Stimulated activated CD8-positive, alpha-beta memory T cell treated with anti-CD3 and anti-CD28 coated beads, Interleukin-4, amount 100 ng/mL, for 4 hours (primary cell): ENCODE data around the gene MTX2.
"Not testable (repeated sequence)": the region's sequence is repeated elsewhere in the genome, so short reads cannot be mapped to it uniquely, and the experiment has no call there.

Experiments used
- DNase-seq, 2 donors: peaks; one replicate each; pipeline ENCODE4 v3.0.0-alpha.2; 2020; ENCODE audit warnings: low read depth in 2 of 2, low spot score in 1 of 2

The MTX2 gene

DNA sequence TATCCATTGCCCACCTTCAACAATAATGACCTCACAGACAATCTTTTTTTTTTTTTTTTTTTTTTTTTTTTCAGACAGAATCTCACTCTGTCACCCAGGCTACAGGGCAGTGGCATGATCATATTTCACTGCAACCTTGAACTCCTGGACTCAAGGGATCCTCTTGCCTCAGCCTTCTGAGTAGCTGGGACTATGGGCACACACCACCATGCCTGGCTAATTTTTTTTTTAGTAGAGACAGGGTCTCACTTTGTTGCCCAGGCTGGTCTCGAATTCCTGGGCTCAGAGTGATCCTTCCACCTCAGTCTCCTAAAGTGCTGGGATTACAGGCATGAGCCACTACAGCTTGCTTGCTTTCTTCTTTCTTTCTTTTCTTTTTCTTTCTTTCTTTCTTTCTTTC is 103.9 kb downstream of the MTX2 start:
- not testable (repeated sequence) for DNase-seq

DNA sequence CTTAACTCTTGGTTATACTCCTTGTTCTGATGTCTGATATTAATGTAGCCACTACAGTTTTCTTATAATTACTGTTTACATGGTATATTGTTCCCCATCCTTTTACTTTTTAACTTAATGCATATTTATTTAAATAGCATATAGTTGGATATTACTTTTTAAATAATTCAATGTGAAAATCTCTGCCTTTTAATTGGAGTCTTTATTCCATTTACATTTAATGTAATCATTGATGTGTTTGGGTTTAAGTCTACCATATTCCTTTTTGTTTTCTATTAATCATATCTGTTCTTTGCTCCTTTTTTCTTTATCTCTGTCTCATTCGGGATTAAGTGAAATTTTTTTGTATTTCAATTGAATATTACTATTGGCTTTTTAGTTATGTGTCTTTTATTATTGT is 109.1 kb downstream of the MTX2 start:
- no peak for DNase-seq

DNA sequence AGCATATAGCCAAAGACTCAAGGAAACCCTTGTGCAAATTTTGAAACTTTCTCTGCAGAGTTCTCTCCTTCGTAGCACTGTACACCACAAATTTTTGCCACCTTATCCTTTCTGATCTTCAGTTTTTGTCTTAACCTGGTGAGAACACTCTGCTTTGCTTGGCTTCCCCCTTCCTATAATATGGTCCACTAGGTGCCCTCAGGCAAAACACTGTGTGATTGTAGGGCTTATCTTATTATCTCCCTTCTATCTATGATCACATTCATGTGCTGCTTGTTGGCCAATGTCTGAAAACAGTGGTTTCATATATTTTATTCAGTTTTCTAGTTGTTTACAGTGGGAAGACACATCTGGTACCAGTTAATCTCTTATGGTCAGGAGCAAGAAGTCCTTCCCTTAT is 111.1 kb downstream of the MTX2 start:
- no peak for DNase-seq

DNA sequence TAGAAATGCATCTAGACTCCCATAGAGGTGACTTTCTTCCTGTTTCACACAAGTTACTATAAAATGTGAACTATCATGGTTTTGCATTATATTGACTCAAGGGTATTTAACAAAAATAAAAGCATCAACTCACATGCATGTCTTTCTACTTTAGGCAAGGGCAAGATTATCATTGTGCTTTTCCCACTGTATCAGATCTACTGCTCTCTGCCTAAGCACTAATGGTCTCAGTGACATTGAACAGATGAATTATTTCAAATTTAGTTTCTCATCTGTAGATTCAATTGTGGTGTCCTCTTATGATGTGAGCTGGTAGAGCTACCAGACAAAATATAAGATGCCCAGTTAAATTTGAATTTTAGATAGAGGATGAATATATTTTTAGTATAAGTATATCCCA is 113.9 kb downstream of the MTX2 start:
- no peak for DNase-seq

DNA sequence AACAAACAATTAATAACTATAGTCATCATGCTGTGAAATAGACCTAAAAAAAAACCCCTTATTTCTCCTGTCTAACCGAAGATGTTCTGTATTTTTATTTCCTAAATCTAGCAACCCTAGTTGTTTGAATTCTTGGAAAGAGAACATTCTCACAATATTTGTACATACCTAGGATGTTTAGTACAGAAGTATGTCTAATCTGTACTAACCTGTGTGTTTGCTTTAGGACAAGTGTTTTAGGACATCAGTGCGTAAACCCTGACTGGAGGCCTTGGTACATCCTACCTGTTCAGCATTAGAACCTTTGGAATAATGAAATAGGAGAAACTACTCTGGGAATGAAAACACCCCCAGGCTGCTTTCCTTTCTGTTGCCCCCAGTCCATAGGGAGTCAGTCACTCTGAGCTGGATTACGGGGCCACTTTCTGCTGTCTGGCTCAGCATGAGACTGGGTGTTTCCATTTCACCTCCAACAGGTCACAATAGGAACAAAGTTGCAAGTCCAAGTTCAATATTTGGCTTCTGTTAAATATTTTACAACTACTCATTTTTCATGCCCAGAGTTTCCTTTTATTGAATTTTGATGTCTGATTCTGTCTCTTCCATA is 114.7 kb downstream of the MTX2 start:
- no peak for DNase-seq

DNA sequence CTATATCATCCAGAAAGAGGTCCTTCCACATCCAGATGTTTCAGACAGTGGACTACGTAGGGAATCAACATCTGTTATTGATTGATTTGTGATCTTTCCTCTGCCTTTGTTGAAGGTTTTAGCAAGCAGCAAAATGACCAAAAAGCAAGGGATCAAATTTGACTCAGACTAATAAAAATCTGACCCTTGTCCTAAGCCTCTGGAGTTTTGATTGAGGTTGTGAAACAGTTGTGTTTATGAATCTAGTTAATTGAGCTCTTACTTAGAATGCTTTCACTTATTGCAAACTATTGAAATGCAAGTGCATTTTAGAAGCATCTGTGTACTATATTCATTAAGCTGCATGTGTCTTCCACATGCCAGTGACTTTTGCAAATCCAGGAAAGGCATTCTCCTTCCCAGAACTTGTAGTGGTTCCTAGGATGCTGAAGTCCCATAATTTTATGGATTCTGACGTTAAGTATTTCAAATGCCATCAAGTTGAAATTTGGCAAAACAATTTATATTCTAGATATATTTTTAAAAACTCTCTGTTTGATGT is 116.0 kb downstream of the MTX2 start:
- DNase-seq = no peak

DNA sequence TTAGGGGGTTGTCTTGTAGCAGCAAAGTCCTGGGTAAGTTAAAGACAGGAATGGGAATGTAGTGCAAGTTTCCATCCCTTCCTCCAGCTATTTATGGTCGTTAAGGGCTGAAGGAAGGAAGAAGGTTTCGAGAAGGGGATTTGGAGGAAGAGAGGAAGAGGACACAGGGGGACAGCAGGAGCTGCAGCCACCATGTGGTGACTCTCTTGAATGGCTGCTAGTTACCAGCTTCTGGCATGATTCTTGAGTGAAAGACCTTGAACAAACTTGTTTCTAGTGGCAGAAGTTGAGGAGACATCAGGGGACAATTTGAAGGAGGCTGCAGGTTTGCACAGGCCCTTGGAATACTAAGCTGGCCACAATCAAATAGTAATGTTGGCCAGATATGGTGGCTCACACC is 116.6 kb downstream of the MTX2 start:
- no peak for DNase-seq
